ENCODE data around the gene TRIM44.
"Not testable (repeated sequence)": the region's sequence is repeated elsewhere in the genome, so short reads cannot be mapped to it uniquely, and the experiment has no call there.

TRIM44 gene

DNA sequence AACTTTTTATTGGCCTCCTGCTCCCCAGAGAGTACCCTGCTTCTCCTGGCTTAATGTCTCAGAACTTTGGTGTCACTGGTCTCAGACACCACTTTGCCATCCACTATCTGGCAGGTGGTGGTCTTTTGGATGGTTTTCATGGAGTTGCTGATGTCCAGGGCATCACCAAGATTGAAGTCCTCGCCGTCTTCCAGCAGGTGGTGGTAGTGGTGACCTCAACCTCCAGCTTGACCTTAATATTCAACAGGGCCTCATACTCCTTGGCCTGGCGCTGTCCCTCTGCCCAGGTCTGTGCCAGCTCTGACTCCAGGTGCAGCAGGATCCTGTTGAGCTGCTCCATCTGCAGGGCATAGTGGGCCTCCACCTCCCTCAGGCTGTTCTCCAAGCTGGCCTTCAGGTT lies 197.6 kb downstream of the TRIM44 start:
- DNase-seq = not testable (repeated sequence)

DNA sequence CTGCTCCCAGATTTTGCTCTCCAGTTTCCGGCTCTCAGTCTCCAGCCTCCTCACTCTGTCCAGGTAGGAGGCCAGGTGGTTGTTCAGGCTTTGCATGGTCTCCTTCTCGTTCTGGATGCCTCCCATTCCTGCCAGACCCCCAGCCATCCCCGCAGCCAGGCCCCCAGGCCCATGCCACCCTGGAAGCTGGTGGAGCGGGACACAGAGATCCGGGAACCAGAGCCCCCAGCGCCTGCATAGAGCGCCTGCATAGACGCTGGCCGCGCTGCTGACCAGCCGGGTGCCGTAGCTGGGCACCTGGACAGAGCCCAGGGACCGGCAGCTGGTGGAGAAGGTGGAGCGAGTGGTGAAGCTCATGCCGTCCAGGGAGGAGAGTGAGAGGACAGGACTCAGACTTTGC lies 198.6 kb downstream of the TRIM44 start:
- no peak for DNase-seq

DNA sequence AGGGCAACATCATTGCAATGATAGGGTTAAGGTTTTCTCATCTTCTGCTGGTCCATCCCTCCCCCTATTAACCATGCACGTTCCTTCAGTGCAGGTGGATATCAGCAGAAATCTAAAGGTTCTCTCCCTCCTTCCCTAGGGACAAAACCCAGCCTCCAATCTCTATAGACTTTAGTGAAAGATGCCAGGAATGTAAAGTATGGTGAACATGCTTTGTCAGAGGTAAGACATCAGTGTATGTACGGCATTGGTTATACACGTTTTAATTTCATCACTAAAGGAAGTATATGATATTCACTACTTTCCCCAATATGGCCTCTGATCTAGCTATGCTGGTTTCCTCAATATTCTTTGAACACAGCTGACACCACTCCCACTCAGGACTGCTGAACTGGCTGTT lies 200.1 kb downstream of the TRIM44 start:
- no peak for DNase-seq

DNA sequence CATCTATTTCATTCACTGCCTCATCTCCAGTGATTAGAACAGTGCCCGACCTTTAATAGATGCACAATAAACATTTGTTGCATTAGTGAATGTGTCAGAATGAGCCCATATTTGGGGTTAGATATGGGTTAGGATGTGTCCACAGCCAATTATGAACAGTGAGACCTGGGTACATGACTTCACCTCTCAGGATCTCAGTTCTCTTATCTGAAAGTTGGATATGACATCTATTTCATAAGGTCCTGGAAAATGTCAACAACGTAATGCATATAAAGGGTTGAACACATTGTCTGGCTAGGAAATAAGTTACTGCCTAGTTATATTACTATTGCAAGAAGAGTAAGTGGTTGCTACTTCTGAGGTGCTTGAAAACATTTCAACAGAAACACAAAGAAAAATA lies 201.6 kb downstream of the TRIM44 start:
- no peak for DNase-seq

DNA sequence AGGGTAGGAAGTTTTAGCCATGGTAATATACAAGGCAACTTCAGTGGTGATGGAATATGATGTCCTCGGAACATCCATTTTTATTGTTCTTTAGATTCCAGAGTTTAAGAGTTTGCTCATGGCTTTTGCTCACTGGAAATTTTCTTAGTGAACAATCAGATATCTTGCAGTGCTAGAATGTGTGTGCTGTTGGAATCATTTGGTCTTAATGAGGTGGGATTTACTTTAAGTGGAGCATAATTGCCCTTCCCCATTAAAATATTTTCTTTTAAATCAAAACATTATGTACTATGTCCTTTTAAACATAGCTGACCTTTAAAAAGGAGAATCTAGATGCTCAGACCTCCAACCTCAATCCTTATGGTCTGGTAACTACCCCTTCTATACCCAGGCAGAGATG lies 204.0 kb downstream of the TRIM44 start:
- DNase-seq = no peak

All from stimulated activated CD4-positive, alpha-beta T cell treated with anti-CD3 and anti-CD28 coated beads, Interleukin-2, amount 100 ng/mL, for 24 hours (primary cell).